Stimulated activated CD4-positive, alpha-beta T cell treated with anti-CD3 and anti-CD28 coated beads, TNF-alpha, amount 100 ng/mL, for 1 hour (primary cell): ENCODE data around the gene SLAMF6.
"Not testable (repeated sequence)": the region's sequence is repeated elsewhere in the genome, so short reads cannot be mapped to it uniquely, and the experiment has no call there.

Experiments used
- DNase-seq, 3 donors: peaks; one replicate each; pipeline ENCODE4 v3.0.0-alpha.2; 2020; ENCODE audit warnings: low read depth in 3 of 3, low spot score in 1 of 3

SLAMF6 gene

GRCh38 chr1:160542303-160542945, 19.4 kb upstream of the SLAMF6 start:
- no peak for DNase-seq

GRCh38 chr1:160541622-160542302, 18.7 kb upstream of the SLAMF6 start:
- no peak for DNase-seq

- no peak for DNase-seq
Measured at GRCh38 chr1:160540859-160541233, 17.8 kb upstream of the SLAMF6 start.

GRCh38 chr1:160539990-160540858, 17.2 kb upstream of the SLAMF6 start:
- no peak for DNase-seq

GRCh38 chr1:160539684-160539989, 16.6 kb upstream of the SLAMF6 start:
- DNase-seq: no peak

- no peak for DNase-seq
Measured at GRCh38 chr1:160538985-160539651, 16.1 kb upstream of the SLAMF6 start.

GRCh38 chr1:160537714-160538665, 14.9 kb upstream of the SLAMF6 start:
- no peak for DNase-seq

- DNase-seq: no peak
Measured at GRCh38 chr1:160534823-160535605, 12.0 kb upstream of the SLAMF6 start.

- not testable (repeated sequence) for DNase-seq
Measured at GRCh38 chr1:160532557-160532813, 9.4 kb upstream of the SLAMF6 start.

GRCh38 chr1:160531809-160532556, 8.9 kb upstream of the SLAMF6 start:
- DNase-seq: not testable (repeated sequence)

- not testable (repeated sequence) for DNase-seq
Measured at GRCh38 chr1:160529401-160529952, 6.4 kb upstream of the SLAMF6 start.

- DNase-seq: not testable (repeated sequence)
Measured at GRCh38 chr1:160523789-160524188, 734 bp upstream of the SLAMF6 start.

- DNase-seq: no peak
Measured at GRCh38 chr1:160522136-160522535, 919 bp downstream of the SLAMF6 start.

- DNase-seq: no peak
Measured at GRCh38 chr1:160521554-160521953, 1.5 kb downstream of the SLAMF6 start.

GRCh38 chr1:160520999-160521398, 2.1 kb downstream of the SLAMF6 start:
- DNase-seq: no peak

GRCh38 chr1:160520582-160520981, 2.5 kb downstream of the SLAMF6 start:
- no peak for DNase-seq

- no peak for DNase-seq
Measured at GRCh38 chr1:160519642-160520435, 3.2 kb downstream of the SLAMF6 start.

- not testable (repeated sequence) for DNase-seq
Measured at GRCh38 chr1:160517519-160517918, 5.5 kb downstream of the SLAMF6 start.
